T47D (cell line): ENCODE measurements around the gene MANF.

Source experiments
- DNase-seq, 2 experiments: peaks; one replicate each; pipeline versions ENCODE4 v3.0.0 to v3.0.0-alpha.2; 2011 to 2012; ENCODE audit warnings: low read depth in 1 of 2, low spot score in 1 of 2
- JUND ChIP-seq: IDR thresholded peaks from 2 replicates; pipeline ENCODE4 v1.6.1; 2012; ENCODE audit warnings: low read depth
- in situ Hi-C: cut with HindIII; loops from 2 replicates; pipeline ENCODE4 v1.10.0; 2016; ENCODE audit warnings: low sequenced_read_pairs, low pct_unique_long_range_greater_than_20kb

MANF gene

DNA sequence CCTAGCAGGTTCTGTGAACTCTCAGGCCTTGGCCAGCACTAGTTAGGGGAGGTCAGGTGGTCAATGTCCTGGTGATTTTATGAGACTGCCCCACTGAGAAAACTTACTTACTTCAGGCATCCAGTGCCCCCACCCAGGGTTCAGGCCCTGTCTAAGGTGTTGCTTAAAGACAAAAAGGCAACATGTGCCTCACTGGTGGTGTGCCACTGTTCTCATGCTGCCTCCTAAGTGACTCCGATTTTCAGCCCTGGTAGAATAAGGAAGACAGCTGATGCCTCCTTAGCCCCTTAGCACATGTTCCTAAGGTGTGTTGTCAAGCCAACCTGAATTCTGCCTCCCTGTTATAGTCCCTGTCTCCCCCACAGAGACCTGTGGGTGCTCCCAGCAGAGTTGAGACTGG, 11.3 kb downstream of the MANF start:
- no peak for DNase-seq
- in situ Hi-C loops, result no loop called here
- TF ChIP-seq JUND, result no peak

DNA sequence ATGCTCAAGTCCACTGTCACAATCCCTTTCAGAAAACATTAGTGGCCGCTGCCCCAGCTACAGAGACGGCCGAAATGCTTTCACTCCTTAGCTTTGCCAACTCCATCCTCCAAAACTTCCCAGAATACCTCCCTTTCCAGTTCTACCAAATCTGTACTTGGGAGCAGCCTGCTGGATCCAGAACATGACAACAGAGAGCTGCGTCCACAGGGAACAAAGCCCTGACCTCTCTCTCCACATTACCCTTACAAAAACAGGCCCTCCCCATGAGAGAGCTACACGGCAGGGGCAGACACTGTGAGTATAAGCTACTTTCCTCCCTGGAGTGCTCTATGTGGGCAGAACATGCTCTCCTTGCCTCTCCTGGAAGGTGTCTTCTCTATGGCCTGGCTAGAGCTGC, 12.3 kb downstream of the MANF start:
- no peak for DNase-seq
- TF ChIP-seq JUND, result no peak
- in situ Hi-C loops, result no loop called here

DNA sequence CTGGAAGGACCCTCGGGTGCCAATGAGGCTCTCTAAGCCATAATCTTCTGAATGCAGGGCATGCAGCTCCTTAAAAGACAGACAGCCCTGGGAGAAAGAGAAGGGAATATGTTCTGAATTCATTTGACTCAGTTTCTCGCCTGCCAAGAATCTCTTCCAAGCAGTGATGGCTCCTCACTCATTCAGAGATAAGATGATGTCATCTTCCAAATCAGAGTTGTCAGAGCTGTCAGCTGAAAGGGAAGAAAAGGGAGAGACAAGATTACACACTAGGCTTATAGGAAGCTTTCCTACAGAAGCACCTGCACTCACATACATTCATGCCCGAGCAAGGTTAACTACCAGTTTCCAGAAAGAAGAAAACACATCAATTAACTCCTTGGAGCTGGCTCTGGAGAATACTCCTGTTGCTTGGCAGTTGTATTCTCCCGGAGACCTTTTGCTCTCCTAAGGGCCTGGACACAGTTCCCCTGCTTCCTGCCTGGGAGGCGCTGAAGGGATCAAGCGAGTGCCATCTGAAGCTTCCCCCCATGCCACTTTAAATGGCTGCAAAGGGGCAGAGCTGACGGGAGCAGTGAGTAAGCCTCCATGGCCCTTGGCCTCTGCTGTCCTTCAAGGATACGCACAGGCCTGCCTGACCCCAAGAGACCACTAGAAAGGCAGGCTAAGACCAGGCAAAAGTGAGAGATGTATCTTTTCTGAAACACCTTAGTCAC, 13.7 kb downstream of the MANF start:
- TF ChIP-seq JUND, result no peak
- in situ Hi-C loops, result no loop called here
- no peak for DNase-seq

DNA sequence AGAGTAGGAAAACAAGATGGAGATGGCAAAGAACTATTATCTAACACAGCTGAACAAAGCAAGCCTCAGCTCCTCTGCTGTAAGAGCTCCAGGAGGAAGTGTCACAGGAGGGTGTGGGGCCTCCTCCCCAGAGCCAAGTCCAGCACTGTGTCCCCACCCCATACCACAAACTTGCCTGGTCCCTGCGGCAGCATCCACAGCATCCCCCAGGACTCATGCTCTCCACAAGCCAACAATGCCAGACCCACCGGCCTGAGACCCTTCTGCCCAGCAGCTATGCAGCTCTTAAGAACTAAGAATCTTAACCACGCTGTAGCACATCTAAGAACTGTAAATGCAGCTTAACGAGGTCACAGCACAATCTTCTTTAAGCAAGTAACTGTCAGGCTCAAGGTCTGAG, 15.1 kb downstream of the MANF start:
- DNase-seq, result no peak
- TF ChIP-seq JUND, result no peak
- in situ Hi-C loops, result no loop called here

DNA sequence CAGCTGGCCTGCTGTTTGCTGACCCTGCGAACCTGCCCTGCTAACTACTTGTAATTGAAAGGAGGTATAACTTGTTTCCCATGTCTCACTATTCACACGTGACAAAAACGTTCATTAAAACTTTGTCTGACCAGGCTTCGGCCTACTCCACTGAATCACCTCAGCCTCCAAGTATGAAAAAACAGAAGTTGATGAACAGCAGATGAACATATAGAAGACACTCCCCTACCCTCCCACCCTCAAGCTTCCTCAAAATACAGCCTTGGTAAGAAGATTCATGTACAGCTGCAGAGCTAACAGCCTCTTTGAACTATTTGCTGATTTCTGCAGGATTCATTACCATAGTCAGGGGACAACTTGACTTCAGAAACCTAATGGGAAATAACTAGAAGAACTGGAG, 16.6 kb downstream of the MANF start:
- in situ Hi-C loops, result no loop called here
- TF ChIP-seq JUND, result no peak
- DNase-seq, result no peak

DNA sequence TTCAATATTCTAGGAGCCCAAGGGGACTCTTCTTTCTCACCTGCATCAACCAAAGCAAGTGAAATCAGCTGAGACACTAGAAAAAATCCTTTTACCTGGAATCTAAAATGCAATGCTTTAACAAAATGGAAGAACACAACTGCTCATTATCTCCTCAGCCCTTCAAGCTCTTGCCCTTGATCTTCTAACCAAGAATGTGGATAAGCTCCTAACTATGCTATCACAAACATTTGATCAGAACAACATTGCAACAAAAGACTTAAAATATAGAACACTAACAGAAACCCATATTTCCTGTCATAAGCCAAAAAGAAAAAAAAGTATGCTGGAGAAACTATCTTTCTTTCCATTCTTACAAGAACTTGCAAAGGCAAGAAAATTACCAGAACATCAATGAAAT, 18.6 kb downstream of the MANF start:
- in situ Hi-C loops, result no loop called here
- DNase-seq, result no peak
- no peak for TF ChIP-seq JUND

DNA sequence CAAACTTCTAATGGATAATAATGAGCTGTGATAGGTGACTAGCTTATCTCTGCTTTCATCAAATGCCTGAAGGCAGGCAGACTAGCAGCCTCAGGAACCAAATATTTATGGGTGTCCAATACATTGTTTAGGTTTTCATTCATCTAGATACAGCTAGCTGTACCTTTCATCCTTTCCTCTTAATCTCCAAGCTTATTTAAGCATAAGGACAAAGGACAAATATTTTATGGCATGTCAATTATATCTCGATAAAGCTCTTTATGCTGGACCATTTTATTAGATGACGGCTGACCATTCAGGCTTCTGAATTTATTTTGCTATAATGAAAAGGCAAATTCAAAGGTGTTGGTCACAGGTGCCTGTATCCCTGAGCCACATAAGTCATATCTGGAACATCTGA, 22.9 kb downstream of the MANF start:
- TF ChIP-seq JUND, result no peak
- in situ Hi-C loops, result no loop called here
- no peak for DNase-seq

DNA sequence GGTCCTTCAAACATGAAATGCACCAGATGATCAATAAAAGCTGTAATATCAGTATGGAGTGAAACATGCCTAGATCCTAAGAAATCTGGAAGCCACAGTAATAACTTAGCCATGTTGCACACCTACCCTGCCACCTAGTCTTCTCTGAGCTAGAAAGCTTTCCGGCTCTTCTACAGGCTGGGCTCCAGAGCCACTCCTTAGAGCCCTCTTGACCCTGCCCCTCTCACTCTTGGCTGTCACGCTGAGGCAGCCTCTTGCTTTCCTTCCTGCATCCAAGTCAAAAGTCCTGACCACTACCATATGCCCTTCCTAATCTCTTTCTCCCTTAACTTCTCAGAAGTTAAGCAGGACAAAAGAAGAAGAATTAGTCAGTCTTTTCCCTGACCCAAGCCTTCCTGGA, 23.7 kb downstream of the MANF start:
- no peak for TF ChIP-seq JUND
- DNase-seq, result no peak
- in situ Hi-C loops, result no loop called here

DNA sequence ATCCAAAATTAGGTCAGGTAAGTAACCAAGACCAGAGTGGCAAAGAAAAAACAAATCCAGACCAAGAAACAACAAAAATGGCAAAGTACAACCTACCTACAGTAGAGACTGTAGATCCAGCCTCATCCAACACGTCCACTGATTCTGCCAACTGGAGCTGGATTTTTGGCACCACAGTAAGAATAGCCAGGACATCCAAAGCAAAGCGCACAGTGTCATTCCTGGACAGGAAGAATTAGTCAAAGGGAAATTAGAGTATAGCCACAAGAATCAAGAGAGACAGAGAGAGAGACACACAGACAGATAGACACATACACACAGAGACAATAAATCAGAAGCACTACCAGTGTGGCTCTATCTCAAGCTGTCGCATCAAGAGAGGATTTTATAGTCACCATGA, 37.1 kb downstream of the MANF start:
- in situ Hi-C loops, result no loop called here
- DNase-seq, result no peak
- no peak for TF ChIP-seq JUND

DNA sequence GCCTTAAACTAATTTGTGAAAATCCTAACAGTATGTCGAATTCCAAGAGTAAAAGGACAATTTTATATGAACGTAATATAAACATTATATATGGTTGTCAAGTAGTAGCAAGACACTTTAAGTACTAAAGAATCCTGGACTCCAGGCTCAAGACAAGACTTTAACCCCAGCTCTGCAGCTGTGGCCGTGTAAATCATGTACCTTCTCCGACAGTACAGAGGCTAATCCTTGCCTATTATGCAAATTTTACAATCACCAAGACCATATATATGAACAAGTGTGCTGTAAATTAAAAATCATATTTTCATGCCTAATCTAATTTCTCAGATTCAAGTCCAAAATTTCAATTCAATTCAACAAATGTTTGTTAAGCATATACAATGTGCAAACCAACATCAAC, 41.8 kb downstream of the MANF start:
- TF ChIP-seq JUND, result no peak
- no peak for DNase-seq
- in situ Hi-C loops, result no loop called here

DNA sequence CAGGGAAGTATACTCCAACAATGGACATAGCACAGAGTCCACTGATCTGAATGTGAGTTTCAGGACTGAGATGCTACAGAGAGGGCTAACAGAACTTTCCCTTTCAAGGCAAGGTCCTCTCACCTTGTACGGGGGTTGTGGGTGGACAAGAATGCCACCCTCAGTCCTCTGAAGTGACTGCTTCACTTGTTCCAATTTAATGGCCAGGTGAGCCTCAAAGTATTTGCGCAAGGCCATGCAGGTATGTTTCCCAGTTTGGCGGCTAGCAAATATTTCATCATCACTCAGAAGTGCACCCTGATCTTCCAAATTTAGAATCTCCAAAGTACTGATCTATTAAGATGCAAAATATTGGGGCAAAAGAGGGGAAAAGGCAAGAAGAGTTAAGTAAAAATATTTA, 44.0 kb downstream of the MANF start:
- no peak for DNase-seq
- in situ Hi-C loops, result no loop called here

DNA sequence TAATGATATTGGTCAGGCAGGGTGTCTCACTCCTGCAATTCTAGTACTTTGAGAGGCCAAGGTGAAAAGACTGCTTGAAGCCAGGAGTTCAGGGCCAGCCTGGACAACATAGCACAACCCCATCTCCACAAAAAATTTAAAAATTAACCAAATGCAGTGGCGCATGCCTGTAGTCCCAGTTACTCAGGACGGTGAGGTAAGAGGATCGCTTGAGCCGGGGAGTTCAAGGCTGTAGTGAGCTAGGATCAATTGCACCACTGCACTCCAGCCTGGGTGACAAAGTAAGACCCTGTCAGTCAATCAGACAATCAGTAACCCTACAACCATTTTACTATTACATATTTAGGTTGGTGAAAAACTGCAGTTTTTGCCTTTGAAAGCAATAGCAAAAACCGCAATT, 49.0 kb downstream of the MANF start:
- DNase-seq, result no peak
- TF ChIP-seq JUND, result no peak
- in situ Hi-C loops, result no loop called here

More for the DNA sequence above, 44.0 kb downstream of the MANF start:
- no peak for TF ChIP-seq JUND

DNA sequence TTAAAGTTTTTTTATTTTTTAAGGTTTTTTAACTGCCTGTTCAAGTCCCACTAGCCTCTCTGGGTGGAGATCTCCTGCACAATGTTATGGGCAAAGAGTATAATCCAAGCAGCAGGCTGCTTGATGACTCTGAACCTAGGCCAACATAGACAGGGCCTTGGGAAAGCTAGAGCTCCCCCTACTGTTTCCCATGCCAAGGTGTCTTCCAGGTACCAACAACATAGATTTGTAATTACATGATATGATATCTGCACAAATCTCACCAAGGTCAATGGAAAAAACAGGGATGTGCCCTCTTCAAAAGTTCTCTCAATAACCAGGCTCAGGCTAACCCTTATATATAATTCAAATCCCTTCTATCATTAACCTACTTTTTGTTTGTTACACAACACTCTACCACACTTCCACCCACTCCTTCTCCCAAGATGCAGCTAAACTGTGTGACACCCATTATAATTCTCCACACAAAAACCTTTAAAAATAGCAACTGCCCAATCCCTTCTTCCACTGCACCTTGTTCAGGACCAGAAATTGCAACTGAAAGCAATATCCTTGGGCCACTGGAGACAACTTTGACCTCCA, 49.7 kb downstream of the MANF start:
- in situ Hi-C loops, result no loop called here
- TF ChIP-seq JUND, result no peak
- DNase-seq, result peak; percentile 9 to 62
